Hepatocyte (in vitro differentiated cells): ENCODE data around the gene MACROD2. TPM values are rescaled to one million over a fixed set of nuclear protein-coding genes. Genes with fewer than 3 reads are reported as not detected.

Experiments
- DNase-seq: peaks from one replicate; pipeline ENCODE4 v3.0.0-alpha.2; 2016; ENCODE audit warnings: low spot score
- H2AFZ ChIP-seq: fragments of 200-600 bp; sonication (generic); 2 replicates; pipeline ENCODE4 v1.6.0; 2016; ENCODE audit warnings: antibody characterized with exemption, mild to moderate bottlenecking
- H3K27ac ChIP-seq: fragments of 200-600 bp; sonication (generic); 2 replicates; pipeline ENCODE4 v1.5.1; 2016; ENCODE audit warnings: mild to moderate bottlenecking
- H3K27me3 ChIP-seq: fragments of 200-600 bp; sonication (generic); 2 replicates; pipeline ENCODE4 v1.6.1; 2016
- H3K36me3 ChIP-seq: fragments of 200-600 bp; sonication (generic); replicated peaks from 2 replicates; pipeline ENCODE4 v1.5.1; 2016; ENCODE audit warnings: low read depth; ENCODE audit not compliant: insufficient read depth
- H3K4me1 ChIP-seq: fragments of 200-600 bp; sonication (generic); 2 replicates; pipeline ENCODE4 v1.5.1; 2016; ENCODE audit warnings: mild to moderate bottlenecking, moderate library complexity; ENCODE audit not compliant: insufficient read depth
- H3K4me2 ChIP-seq: fragments of 200-600 bp; sonication (generic); 2 replicates; pipeline ENCODE4 v1.6.0; 2016
- H3K4me3 ChIP-seq: fragments of 200-600 bp; sonication (generic); 2 replicates; pipeline ENCODE4 v1.5.1; 2016; ENCODE audit warnings: mild to moderate bottlenecking
- H3K79me2 ChIP-seq: fragments of 200-600 bp; sonication (generic); 2 replicates; pipeline ENCODE4 v1.6.0; 2017; ENCODE audit warnings: mild to moderate bottlenecking
- H3K9me2 ChIP-seq: fragments of 200-600 bp; sonication (generic); replicated peaks from 2 replicates; pipeline ENCODE4 v1.6.0; 2017; ENCODE audit warnings: mild to moderate bottlenecking; ENCODE audit not compliant: insufficient read depth
- H3K9me3 ChIP-seq: fragments of 200-600 bp; sonication (generic); 2 replicates; pipeline ENCODE4 v1.5.1; 2016; ENCODE audit warnings: low read depth, mild to moderate bottlenecking
- H4K20me1 ChIP-seq: fragments of 200-600 bp; sonication (generic); 2 replicates; pipeline ENCODE4 v1.6.0; 2016; ENCODE audit warnings: mild to moderate bottlenecking; ENCODE audit not compliant: insufficient read depth, poor library complexity, severe bottlenecking
- CTCF ChIP-seq: fragments of 200-600 bp; sonication (generic); IDR thresholded peaks from 2 replicates; pipeline ENCODE4 v1.5.1; 2016; ENCODE audit warnings: antibody characterized with exemption, mild to moderate bottlenecking; ENCODE audit not compliant: poor library complexity
- EZH2 ChIP-seq: fragments of 200-600 bp; sonication (generic); IDR thresholded peaks from 2 replicates; pipeline ENCODE4 v1.6.1; 2016; ENCODE audit warnings: antibody characterized with exemption, mild to moderate bottlenecking, borderline replicate concordance
- EZH2phosphoT487 ChIP-seq: fragments of 200-600 bp; sonication (generic); IDR thresholded peaks from one replicate; pipeline ENCODE4 v1.6.1; 2018; ENCODE audit warnings: antibody characterized with exemption, mild to moderate bottlenecking, low read depth, moderate library complexity; ENCODE audit not compliant: unreplicated experiment, severe bottlenecking
- WGBS: methylation state at CpG from one replicate; pipeline ENCODE4 v1.1.6; 2016; ENCODE audit warnings: low lambda C conversion rate; ENCODE audit errors: missing lambda C conversion rate; 5-methylcytosine and 5-hydroxymethylcytosine counted together
- polyA plus RNA-seq: library from polyadenylated mRNA; unstranded; fragments of >200 nt; fragmentation: Nextera tagmentation; extraction: Ambion mirVana; gene quantifications from 2 replicates; pipeline ENCODE4 v1.2.1, GENCODE V29; 2016
- total RNA-seq: library from RNA; depleted of rRNA; stranded (reverse); fragments of >200 nt; gene quantifications from 2 replicates; pipeline ENCODE4 v1.2.3, GENCODE V29; 2014

MACROD2 gene
- total and polyA plus RNA-seq, 2 experiments from 2014 or later, result 2.4 to 3.1 TPM

GRCh38 chr20:14780508-14780907 lies 785.2 kb downstream of the MACROD2 start:
- H3K9me3 ChIP-seq, result no peaks in the 10 kb centered on the region
- H4K20me1 ChIP-seq, result no peaks in the 10 kb centered on the region
- H3K27me3 ChIP-seq, result no peaks in the 10 kb centered on the region
- no peak overlapping the region for H3K27ac ChIP-seq
- no peaks in the 10 kb centered on the region for H3K36me3 ChIP-seq
- no peak for TF ChIP-seq EZH2
- no peak for TF ChIP-seq EZH2phosphoT487
- TF ChIP-seq CTCF, result no peak
- no peak for DNase-seq
- no peak overlapping the region for H3K4me3 ChIP-seq
- H3K4me2 ChIP-seq, result no peak overlapping the region
- peaks cover 14% of the 10 kb centered on the region for H3K4me1 ChIP-seq
- no peaks in the 10 kb centered on the region for H3K79me2 ChIP-seq
- no peak overlapping the region for H2AFZ ChIP-seq
- H3K9me2 ChIP-seq, result no peaks in the 10 kb centered on the region
- WGBS, result 97% methylated on average over 2 of the region's 2 CpGs

- no peaks in the 10 kb centered on the region for H3K27me3 ChIP-seq
- no peak overlapping the region for H2AFZ ChIP-seq
- H3K36me3 ChIP-seq, result no peaks in the 10 kb centered on the region
- H4K20me1 ChIP-seq, result no peaks in the 10 kb centered on the region
- H3K27ac ChIP-seq, result no peak overlapping the region
- peaks cover 11% of the 10 kb centered on the region for H3K4me1 ChIP-seq
- no peak for DNase-seq
- WGBS, result 64% methylated on average over 2 of the region's 2 CpGs
- H3K9me3 ChIP-seq, result no peaks in the 10 kb centered on the region
- no peak for TF ChIP-seq EZH2
- TF ChIP-seq CTCF, result no peak
- no peak for TF ChIP-seq EZH2phosphoT487
- H3K79me2 ChIP-seq, result no peaks in the 10 kb centered on the region
- no peaks in the 10 kb centered on the region for H3K9me2 ChIP-seq
- no peak overlapping the region for H3K4me3 ChIP-seq
- no peak overlapping the region for H3K4me2 ChIP-seq
Observed at GRCh38 chr20:14782731-14783130, 787.4 kb downstream of the MACROD2 start.

- Histone ChIP-seq H3K4me1 (peaks cover 11% of the 10 kb centered on the region), H3K27me3 (no peaks in the 10 kb centered on the region), H3K27ac (no peak overlapping the region), H2AFZ (no peak overlapping the region), H4K20me1 (no peaks in the 10 kb centered on the region), H3K4me2 (no peak overlapping the region), H3K9me3 (no peaks in the 10 kb centered on the region), H3K4me3 (no peak overlapping the region), H3K79me2 (no peaks in the 10 kb centered on the region), H3K9me2 (no peaks in the 10 kb centered on the region), H3K36me3 (no peaks in the 10 kb centered on the region)
- TF ChIP-seq EZH2, result no peak
- TF ChIP-seq CTCF, result no peak
- no peak for TF ChIP-seq EZH2phosphoT487
- no peak for DNase-seq
- WGBS, result 93% methylated on average over 2 of the region's 2 CpGs
Observed at GRCh38 chr20:14783766-14784165, 788.5 kb downstream of the MACROD2 start.
